CD4-positive, alpha-beta T cell treated with Interleukin-6 at 100 ng/mL for 8 hours (primary cell): Measurements from ENCODE around the gene POLN.
"Not testable (repeated sequence)": the region's sequence is repeated elsewhere in the genome, so short reads cannot be mapped to it uniquely, and the experiment has no call there.

ENCODE experiments used
- DNase-seq: peaks from one replicate; pipeline ENCODE4 v3.0.0-alpha.2; 2020; ENCODE audit warnings: mixed read lengths, low spot score

POLN gene

DNA sequence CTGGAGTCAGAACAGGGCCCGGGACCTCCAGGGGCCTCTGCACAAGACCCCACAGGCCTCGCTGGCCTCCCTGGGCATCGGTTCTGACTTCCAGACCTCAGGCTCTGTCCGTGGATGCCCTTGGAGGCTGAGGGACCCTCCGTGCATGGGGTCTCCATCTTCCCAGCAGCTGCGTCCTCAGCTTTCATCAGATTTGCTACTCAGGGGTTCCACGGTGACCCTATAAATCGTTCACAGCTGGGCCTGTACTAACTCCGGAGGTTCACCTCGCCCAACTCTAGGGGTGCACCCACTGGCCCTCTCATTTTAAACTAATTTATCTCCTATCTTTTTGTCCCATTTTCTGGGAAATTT lies 33.1 kb upstream of the POLN start:
- not testable (repeated sequence) for DNase-seq

- no peak for DNase-seq
Observed at GRCh38 chr4:2274320-2275043, 32.6 kb upstream of the POLN start.

DNA sequence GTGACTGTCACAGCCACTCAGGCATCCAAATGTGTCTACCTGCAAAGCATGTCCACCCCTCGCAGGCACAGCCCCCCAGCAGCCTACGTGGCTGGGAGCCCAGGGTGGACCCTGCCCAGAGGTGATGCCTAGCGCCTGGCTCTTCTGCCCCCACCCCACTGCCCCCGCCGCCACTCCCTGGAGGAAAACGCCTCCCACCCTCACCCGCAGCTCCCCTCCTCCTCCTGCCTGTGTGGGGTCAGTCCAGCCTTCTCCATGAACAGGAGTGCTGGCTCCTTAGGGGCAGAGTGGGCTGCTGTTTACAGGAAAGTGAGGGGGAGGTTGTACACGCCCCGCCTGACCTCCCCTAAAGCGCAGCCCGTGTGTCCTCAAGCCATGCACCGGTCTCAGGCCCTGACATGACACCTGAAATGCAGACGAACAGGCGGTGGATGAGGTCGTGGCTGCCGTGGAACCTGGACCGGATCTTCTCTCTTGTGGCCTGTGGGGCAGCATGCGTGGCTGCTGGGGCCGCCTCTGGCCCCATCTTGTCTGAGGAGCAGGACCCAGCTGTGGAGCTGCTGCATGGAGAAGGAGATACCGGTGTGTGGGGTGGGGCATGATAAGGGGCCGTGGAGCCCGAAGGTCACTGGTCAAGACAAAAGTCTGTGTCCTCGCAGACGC lies 31.9 kb upstream of the POLN start:
- DNase-seq: no peak

- no peak for DNase-seq
Observed at GRCh38 chr4:2273221-2273620, 31.3 kb upstream of the POLN start.

DNA sequence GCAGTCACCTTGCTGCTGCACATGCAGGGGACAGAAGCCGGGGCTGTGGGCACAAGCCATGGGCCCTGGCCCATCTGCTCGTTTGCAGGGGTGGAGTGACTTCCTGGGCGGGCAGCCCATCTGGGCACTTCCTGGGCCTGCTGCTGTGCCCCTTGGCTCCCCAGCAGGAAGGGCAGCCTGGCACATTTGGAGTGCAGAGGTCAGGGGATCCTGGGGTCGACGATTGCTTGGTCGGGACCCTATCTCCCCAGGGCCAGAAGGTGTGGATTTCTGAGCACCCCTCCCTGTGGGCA lies 30.9 kb upstream of the POLN start:
- no peak for DNase-seq

GRCh38 chr4:2272026-2272827 lies 30.3 kb upstream of the POLN start:
- DNase-seq: no peak

DNA sequence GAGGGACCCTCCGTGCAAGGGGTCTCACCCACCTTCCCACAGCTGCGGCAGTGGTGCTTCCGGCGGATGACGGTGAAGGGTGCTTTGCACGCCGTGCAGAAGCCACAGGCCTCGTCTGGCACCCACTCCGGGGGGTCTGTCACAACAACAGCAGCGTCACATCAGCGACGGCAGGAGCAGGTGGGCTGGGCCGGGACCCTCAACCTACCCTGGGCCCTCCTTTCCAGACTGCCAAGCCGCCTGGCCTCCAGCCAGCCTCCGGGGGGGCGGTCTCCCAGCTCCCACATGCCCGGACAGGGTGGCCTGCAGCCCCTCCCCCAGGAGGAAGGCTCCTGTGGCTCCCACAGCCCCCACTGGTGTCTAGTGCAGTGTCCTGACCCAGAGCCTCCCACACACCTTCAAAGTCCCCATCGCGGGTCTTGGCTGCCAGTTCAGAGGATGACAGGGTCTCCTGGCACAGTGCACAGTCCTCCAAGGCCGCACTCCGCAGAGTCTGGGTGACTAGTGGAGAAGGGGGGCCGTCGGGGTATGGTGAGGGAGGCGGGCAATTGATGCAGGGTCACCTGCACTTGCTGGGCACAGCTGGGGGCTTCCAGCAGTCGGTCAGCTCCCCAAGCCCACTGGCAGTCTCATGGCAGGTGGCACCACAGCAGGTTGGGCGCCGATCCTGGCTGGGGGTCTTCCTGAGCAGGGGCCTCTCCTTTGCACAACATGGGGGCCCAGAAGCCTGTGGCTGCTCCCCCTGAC lies 29.5 kb upstream of the POLN start:
- no peak for DNase-seq

GRCh38 chr4:2270341-2271165 lies 28.6 kb upstream of the POLN start:
- no peak for DNase-seq

GRCh38 chr4:2269618-2270163 lies 27.8 kb upstream of the POLN start:
- no peak for DNase-seq

DNA sequence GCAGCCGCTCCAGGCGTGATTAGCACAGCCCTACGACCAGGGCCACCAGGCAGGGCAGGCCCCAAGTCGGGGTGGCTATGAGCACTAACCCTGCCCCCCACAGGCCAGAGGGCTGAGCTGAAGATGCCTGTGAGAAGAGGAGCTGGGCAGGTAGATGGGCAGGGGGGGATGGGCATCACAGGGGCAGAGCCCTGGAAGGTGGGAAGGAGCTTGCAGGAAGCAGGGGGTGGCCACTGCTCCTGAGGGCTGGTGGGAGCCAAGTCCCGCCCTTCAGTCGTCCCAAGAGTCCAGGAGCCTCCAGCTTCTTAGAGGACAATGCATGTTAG lies 27.2 kb upstream of the POLN start:
- DNase-seq: no peak

DNA sequence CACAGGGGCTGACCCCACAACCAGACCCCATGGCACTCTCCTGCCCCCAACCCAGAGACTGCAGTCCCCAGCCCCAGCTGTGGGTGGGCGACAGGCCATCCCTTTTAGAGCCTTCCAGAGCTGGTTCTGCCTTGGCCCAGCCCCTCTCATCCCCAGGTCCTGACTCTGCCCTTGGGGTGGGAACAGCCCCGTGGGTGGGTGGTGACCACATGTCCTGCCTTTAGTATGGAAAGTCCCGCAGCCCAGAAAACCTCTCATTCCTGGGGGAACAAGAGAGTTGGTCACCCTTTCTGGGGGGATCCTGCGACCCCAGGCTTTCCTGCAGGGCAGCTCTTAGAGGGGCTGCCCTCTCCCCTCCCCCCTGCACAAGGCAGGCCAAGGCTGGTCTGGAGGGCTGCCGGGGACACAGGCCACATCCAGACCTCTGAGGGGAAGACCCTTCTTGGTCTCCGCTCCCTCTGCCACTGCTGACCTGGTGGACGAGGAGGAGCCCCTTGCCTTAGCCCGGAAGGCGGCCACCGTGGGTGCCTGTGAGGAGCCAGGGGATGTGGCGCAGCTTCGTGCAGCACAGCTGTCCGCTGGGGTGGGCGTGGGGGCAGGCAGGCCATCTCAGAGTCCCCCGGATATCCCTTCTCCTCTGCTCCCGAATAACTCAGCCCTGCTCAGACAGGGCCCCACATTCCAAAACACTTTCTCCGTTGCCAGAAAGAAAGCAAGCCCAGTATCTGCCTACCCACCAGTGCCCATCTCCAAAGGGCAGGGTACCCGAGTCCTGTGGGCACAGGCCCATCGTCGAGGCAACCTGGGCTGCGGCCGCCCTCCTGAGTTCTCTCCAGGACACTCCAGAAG lies 26.7 kb upstream of the POLN start:
- no peak for DNase-seq

DNA sequence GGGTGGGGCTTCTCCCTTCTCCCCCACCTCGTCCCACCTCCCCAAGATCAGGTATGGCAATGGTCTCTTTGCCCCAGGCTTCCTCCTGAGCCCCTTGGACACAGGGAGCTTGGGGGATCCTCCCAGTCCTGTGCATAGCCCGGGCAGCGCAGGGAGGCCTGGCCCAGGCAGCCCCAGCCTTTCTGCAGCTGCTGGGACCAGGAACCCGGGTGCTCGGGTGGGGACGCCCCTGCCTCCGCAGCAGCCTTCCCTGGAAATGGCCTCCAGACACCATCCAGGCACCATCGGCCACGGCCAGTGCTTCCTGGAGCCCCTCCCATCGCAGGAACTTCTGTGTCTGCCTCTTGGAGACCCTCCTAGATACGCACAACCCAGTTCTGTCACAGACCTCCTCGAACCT lies 25.9 kb upstream of the POLN start:
- DNase-seq: no peak

- DNase-seq: no peak
Observed at GRCh38 chr4:2267320-2267811, 25.4 kb upstream of the POLN start.

GRCh38 chr4:2266821-2267220 lies 24.9 kb upstream of the POLN start:
- no peak for DNase-seq

- no peak for DNase-seq
Observed at GRCh38 chr4:2266181-2266580, 24.3 kb upstream of the POLN start.

DNA sequence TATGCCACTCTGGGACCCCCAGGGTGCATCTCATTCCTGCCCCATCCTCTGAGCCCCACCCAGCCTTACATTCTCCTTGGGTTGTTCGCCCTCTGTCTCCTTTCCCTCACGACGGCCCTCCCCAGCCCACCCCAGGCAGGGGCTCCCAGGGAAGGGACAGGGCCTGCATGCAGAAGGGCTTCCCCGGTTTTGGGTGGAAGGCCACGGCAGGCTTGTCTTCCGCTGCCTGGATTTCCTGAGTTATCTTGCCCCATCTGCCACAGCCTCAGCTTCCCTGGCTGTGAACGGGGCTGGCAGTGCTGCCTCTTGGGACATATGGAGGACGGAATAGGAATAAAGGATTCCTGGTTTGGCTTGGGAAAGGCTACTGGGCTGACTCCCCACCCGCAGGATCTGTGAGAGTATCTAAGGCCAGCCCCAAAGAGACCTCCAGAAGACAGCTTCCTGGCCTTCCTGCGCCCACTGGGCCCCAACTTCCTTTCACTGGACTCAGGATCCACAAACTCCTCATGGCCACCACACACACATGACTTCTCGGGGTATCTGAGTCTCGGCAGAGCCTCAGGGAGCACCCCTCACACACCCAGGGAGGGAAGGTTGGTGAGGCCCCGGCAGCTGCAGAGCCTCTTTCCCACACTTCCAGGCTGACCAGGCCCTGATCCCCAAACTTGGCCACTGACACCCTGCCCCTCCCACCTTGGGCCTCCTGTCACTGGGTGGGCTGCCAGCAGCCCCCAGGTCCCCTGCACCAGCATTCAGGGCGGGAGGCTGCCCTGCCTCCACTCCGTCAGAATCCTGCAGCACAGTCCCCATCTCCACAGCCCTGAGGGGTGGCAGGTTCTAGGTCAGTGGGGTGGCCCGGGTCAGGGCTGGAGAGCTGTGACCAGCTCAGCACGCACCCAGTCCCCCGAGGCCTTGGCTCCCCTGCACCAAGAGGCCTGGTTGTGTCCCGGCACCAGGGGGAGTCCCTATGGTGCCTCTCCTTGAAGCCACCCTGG lies 23.5 kb upstream of the POLN start:
- DNase-seq: no peak

DNA sequence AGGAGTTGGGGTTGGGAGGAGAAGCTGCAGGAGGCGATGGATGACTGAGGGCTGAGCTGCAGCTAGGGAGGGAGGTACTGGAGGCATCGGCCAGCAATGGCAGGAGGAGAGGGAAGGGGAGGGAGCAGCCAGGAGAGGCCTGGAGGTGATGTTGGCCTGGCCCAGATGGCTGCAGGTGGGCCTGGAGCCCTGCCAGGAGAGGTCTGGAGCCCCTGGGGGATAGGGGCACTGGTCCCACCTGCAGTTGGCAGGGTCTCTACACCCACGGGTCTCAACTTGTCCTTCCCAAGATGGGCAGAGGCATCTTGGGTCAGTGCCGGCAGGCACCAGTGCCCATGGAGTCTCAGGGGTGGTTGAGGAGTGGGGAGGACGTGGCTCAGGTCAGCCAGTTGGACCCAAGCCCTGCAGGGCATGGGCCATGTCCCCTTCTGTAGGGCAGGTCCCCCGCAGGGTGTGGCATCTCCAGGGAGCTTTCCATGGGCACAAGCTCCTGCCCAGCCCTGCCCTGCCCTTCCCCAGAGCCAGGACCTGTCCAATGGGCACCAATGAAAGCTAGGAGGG lies 22.6 kb upstream of the POLN start:
- DNase-seq: no peak

DNA sequence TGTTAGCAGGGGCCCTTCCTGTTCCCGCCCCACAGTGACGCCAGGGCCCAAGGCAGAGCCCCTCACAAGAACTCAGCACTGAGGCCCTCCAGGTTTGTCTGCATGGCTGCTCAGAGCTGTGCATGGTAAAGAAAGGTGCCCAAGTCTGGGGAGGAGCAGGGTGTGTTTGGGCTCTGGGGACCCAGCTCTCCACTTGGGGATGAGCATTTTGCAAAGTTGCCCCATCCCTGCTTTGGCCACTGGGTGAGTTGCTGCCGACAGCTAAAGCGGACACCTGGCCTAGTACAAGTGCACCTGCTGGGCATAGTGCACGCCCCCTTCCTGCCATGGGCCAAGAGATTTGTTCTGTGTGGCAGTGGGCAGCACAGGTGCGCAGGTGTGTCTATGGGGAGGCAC lies 22.0 kb upstream of the POLN start:
- DNase-seq: no peak

GRCh38 chr4:2262944-2263250 lies 21.0 kb upstream of the POLN start:
- DNase-seq: no peak
